Central memory CD8-positive, alpha-beta T cell (primary cell): ENCODE measurements around the gene CLEC18A.
A peak's percentile ranks its signal among the peaks of the same experiment; 100 is the strongest.
"Not testable (repeated sequence)": the region's sequence is repeated elsewhere in the genome, so short reads cannot be mapped to it uniquely, and the experiment has no call there.

Source experiments
- ATAC-seq: fragments of 150-1000 bp; cut with Tn5 transposase; replicated peaks from 2 replicates; pipeline ENCODE4 v1.10.0; 2022; ENCODE audit warnings: mild to moderate bottlenecking, moderate FRiP score, moderate number of reproducible peaks; ENCODE audit not compliant: poor library complexity, severe bottlenecking; ENCODE audit errors: extremely low read depth
- DNase-seq, 2 donors: peaks; one replicate each; pipeline ENCODE4 v3.0.0; 2021; ENCODE audit warnings: low spot score in 2 of 2
- H3K27ac Mint-ChIP-seq: one replicate; pipeline ENCODE4 v1.8.0; 2022; ENCODE audit warnings: low read depth, mild to moderate bottlenecking, moderate library complexity, mixed read lengths
- H3K27me3 Mint-ChIP-seq: one replicate; pipeline ENCODE4 v1.8.0; 2022; ENCODE audit warnings: mixed read lengths
- H3K36me3 Mint-ChIP-seq: one replicate; pipeline ENCODE4 v1.8.0; 2022; ENCODE audit warnings: mild to moderate bottlenecking, moderate library complexity, mixed read lengths; ENCODE audit not compliant: insufficient read depth
- H3K4me1 Mint-ChIP-seq: one replicate; pipeline ENCODE4 v1.8.0; 2022; ENCODE audit warnings: mixed read lengths
- H3K4me3 Mint-ChIP-seq: one replicate; pipeline ENCODE4 v1.8.0; 2022; ENCODE audit warnings: mild to moderate bottlenecking, moderate library complexity, mixed read lengths
- H3K9me3 Mint-ChIP-seq: one replicate; pipeline ENCODE4 v1.8.0; 2022; ENCODE audit warnings: mixed read lengths

Gene CLEC18A

GRCh38 chr16:69969657-69970056, 18.5 kb downstream of the CLEC18A start:
- H3K4me3 Mint-ChIP-seq, H3K4me1 Mint-ChIP-seq, H3K27me3 Mint-ChIP-seq, H3K9me3 Mint-ChIP-seq, DNase-seq, ATAC-seq, H3K36me3 Mint-ChIP-seq, H3K27ac Mint-ChIP-seq: not testable (repeated sequence)

DNA sequence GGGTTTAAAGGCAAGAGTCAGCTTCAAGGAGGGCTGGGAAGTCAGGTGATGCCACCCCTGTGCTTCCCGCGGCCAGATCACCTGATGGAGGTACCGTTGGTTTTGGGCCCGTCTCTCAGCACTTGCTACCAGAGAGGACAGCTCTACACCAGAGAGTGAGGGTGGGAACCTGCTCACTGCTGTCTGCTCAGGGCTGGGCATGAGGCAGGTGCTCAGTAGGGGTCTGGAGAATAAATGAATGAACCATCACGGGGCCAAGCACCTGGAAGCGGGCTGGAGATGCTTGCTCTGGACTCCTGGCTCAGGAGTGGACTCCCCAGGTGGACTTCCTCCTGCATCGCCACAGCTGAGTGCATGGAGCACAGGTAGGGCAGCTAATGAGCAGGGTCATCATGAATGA, 21.0 kb downstream of the CLEC18A start:
- H3K36me3 Mint-ChIP-seq, H3K4me3 Mint-ChIP-seq, DNase-seq, H3K27me3 Mint-ChIP-seq, H3K4me1 Mint-ChIP-seq, H3K9me3 Mint-ChIP-seq, ATAC-seq: not testable (repeated sequence)
- peak overlapping the region; percentile 53 for H3K27ac Mint-ChIP-seq

- not testable (repeated sequence) for DNase-seq, H3K36me3 Mint-ChIP-seq, H3K27me3 Mint-ChIP-seq, H3K27ac Mint-ChIP-seq, H3K9me3 Mint-ChIP-seq, ATAC-seq, H3K4me3 Mint-ChIP-seq, H3K4me1 Mint-ChIP-seq
Observed at GRCh38 chr16:69972935-69973334, 21.8 kb downstream of the CLEC18A start.

DNA sequence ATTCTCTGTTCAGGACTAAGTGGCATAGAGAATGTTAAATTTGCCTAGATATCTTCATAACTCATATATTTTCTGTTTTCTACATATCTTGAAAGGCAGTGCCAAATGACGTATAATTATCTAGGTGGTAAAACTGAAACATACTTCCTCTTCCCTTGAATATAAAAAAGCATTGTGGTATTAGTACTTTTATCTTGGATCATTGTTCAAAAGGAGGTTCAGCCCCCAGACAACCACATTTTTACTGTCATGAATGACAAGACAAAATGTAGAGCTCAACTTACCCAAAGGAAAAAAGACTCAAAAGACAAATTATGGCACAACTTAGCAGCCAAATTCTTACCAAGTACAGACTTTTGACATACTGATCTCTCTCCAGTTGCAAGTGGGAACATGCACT, 34.1 kb downstream of the CLEC18A start:
- not testable (repeated sequence) for H3K36me3 Mint-ChIP-seq, DNase-seq, H3K4me1 Mint-ChIP-seq, ATAC-seq, H3K4me3 Mint-ChIP-seq, H3K9me3 Mint-ChIP-seq, H3K27ac Mint-ChIP-seq, H3K27me3 Mint-ChIP-seq

GRCh38 chr16:69997956-69998355, 46.8 kb downstream of the CLEC18A start:
- ATAC-seq, H3K27ac Mint-ChIP-seq, DNase-seq, H3K9me3 Mint-ChIP-seq, H3K27me3 Mint-ChIP-seq, H3K4me1 Mint-ChIP-seq, H3K4me3 Mint-ChIP-seq: not testable (repeated sequence)
- peaks cover 25% of the 10 kb centered on the region for H3K36me3 Mint-ChIP-seq

DNA sequence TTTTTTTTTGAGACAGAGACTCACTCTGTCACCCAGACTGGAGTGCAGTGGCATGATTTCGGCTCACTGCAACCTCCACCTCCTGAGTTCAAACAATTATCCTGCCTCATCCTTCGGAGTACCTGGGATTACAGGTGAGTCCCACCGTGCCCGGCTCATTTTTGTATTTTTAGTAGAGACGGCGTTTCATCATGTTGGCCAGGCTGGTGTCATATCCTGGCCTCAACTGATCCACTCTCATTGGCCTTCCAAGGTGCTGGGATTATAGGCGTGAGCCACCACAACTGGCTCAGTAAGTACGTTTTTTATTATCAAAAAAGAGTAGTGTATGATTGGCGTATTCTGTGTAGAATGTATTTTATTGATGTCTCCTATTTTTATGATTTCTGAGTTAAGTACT, 48.7 kb downstream of the CLEC18A start:
- not testable (repeated sequence) for H3K4me3 Mint-ChIP-seq, DNase-seq, H3K9me3 Mint-ChIP-seq, H3K4me1 Mint-ChIP-seq, H3K27me3 Mint-ChIP-seq, ATAC-seq, H3K27ac Mint-ChIP-seq
- peaks cover 25% of the 10 kb centered on the region for H3K36me3 Mint-ChIP-seq

DNA sequence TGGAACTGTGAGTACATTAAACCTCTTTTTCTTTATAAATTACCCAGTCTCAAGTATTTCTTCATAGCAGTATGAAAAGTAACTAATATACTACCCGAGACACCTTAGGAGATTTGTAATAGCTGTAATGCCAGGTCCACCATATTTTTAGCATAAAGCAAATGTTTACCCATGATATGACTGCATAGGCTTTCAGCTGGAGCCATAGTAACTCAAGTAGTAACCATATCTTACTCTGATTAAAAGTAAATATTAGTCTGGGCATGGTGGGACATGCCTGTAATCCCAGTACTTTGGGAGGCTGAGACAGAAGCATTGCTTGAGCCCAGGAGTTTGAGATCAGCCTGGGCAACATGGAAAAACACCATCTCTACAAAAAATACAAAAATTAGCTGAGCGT, 52.4 kb downstream of the CLEC18A start:
- ATAC-seq, DNase-seq, H3K4me3 Mint-ChIP-seq, H3K27me3 Mint-ChIP-seq, H3K9me3 Mint-ChIP-seq, H3K4me1 Mint-ChIP-seq, H3K27ac Mint-ChIP-seq: not testable (repeated sequence)
- peaks cover 24% of the 10 kb centered on the region for H3K36me3 Mint-ChIP-seq

- not testable (repeated sequence) for H3K27ac Mint-ChIP-seq, H3K4me1 Mint-ChIP-seq, H3K4me3 Mint-ChIP-seq, DNase-seq, H3K9me3 Mint-ChIP-seq, ATAC-seq, H3K27me3 Mint-ChIP-seq
- peaks cover 18% of the 10 kb centered on the region for H3K36me3 Mint-ChIP-seq
Observed at GRCh38 chr16:70008604-70009003, 57.5 kb downstream of the CLEC18A start.

GRCh38 chr16:70010615-70011014, 59.5 kb downstream of the CLEC18A start:
- H3K4me3 Mint-ChIP-seq, H3K9me3 Mint-ChIP-seq, ATAC-seq, H3K27ac Mint-ChIP-seq, H3K4me1 Mint-ChIP-seq, DNase-seq, H3K27me3 Mint-ChIP-seq: not testable (repeated sequence)
- H3K36me3 Mint-ChIP-seq = peaks cover 18% of the 10 kb centered on the region

DNA sequence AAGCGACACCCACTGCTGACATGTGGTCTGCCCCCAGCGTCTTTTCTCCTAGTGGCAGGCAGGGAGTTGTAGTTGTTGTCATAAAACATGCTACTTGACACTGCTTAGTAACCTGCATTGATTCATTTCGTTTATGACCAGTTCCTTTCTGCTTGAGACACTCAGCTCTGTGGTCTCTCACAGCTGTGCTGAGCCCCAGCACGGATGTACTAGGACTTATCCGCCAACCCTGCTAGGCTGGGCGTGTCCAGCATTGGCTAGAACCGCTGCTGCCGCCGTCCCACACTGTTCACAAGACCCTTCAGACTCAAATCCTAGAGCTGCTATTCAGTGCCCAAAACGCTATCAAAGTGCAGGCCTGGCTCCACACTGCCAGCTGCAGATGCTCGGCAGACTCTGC, 60.0 kb downstream of the CLEC18A start:
- peaks cover 23% of the 10 kb centered on the region for H3K36me3 Mint-ChIP-seq
- H3K9me3 Mint-ChIP-seq, DNase-seq, H3K4me3 Mint-ChIP-seq, H3K27ac Mint-ChIP-seq, H3K4me1 Mint-ChIP-seq, H3K27me3 Mint-ChIP-seq, ATAC-seq: not testable (repeated sequence)

DNA sequence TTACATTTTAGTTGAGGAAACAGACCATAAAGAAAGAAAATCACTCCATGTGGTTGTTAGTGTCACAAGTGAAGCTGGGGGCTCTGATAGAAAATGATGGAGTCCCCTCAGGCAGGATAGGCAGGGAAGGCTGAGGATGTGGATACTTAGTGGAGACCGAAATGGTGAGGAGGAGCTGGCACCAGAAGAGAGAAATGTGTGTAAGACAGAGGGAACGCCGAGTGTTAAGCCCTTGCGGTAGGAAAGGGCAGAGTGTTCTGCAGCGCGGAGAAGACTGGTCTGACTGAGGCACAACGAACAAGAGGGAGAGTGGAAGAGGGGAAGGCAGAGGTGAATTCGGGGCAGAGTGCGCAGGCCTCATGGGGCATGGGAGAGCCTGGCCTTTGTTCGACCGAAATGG, 61.2 kb downstream of the CLEC18A start:
- peaks cover 23% of the 10 kb centered on the region for H3K36me3 Mint-ChIP-seq
- H3K4me3 Mint-ChIP-seq, ATAC-seq, H3K9me3 Mint-ChIP-seq, DNase-seq, H3K27me3 Mint-ChIP-seq, H3K4me1 Mint-ChIP-seq, H3K27ac Mint-ChIP-seq: not testable (repeated sequence)

GRCh38 chr16:70012951-70013350, 61.8 kb downstream of the CLEC18A start:
- H3K36me3 Mint-ChIP-seq = peaks cover 26% of the 10 kb centered on the region
- not testable (repeated sequence) for DNase-seq, H3K4me3 Mint-ChIP-seq, H3K9me3 Mint-ChIP-seq, H3K4me1 Mint-ChIP-seq, H3K27ac Mint-ChIP-seq, ATAC-seq, H3K27me3 Mint-ChIP-seq
